Measurements from ENCODE around the gene HEYL. TPM values are rescaled to one million over a fixed set of nuclear protein-coding genes. Genes with fewer than 3 reads are reported as not detected.

The HEYL gene
- total RNA-seq = 1 to 10 TPM; 1.2 to 7.7 (median 4.6) TPM

DNA sequence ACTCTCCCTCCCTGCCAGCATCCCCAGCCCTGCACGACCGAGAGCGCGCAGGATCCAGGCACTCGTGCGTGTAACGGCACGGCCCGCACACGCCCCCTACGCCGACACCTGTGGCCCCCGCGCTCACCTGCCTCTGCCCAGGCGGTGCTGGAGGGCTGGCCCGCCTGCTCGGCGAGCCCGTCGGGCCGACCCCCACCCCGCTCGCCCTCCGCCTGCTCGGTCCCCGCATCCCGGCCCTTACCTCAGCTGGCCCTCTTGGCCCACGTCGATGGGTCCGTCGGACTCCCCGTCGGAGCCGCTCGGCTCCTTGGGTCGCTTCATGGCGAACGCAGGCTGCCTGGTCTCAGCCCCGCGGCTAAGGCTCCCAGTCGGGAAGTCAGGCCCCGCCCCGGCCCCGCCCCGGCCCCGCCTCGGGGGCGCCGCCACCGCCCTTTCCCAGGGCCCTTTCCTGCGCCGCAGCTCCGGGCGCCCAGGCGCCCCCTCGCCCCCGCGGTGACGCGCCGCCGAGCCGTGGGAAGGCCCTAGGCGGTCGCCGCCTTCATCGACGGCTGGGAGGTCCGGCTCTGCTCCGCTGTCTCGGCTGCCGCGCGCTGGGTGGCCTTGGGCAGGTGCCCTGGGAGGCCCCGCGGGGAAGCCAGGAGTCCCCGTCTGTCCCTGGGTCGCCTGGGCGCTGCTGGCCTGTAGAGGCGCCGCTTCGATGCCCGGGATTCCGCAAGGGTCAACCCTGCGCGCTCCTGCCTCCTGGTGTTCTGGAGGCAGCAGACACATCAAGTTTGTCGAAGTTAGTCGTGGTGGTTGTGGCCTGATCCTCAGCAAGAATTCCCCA is at the start of gene HEYL:
HEYL (minus strand) TSS at position 339 of the 826 bp plus-strand sequence; CDS start at position 321, 18 bp downstream.
- TF ChIP-seq, protein P1, sequence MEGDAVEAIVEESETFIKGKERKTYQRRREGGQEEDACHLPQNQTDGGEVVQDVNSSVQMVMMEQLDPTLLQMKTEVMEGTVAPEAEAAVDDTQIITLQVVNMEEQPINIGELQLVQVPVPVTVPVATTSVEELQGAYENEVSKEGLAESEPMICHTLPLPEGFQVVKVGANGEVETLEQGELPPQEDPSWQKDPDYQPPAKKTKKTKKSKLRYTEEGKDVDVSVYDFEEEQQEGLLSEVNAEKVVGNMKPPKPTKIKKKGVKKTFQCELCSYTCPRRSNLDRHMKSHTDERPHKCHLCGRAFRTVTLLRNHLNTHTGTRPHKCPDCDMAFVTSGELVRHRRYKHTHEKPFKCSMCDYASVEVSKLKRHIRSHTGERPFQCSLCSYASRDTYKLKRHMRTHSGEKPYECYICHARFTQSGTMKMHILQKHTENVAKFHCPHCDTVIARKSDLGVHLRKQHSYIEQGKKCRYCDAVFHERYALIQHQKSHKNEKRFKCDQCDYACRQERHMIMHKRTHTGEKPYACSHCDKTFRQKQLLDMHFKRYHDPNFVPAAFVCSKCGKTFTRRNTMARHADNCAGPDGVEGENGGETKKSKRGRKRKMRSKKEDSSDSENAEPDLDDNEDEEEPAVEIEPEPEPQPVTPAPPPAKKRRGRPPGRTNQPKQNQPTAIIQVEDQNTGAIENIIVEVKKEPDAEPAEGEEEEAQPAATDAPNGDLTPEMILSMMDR (IDR thresholded peaks at IDR 0.05; ENCODE audit: low read depth) = no peak

DNA sequence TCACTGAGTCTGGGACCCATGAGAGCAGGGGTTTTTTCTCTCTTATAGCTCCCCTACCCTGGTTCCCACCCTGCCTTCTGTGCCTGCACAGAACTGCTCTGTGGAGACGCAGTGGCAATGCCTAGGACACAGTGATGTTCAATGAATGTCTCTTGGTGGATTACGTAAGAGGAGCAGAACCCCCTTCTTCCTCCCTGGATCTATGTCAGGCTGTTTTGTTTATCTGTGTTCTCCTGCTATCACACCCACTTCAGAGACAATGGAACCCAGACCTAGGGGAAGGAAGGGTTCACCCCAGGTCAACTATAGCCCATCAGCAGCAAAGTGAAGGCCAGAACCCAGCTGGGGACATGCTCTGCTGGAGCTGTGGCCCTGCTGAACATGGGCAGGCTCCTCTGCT is 49.8 kb upstream of the HEYL start:
- TF ChIP-seq, protein P1 (IDR thresholded peaks at IDR 0.05; ENCODE audit: low read depth) = no peak

DNA sequence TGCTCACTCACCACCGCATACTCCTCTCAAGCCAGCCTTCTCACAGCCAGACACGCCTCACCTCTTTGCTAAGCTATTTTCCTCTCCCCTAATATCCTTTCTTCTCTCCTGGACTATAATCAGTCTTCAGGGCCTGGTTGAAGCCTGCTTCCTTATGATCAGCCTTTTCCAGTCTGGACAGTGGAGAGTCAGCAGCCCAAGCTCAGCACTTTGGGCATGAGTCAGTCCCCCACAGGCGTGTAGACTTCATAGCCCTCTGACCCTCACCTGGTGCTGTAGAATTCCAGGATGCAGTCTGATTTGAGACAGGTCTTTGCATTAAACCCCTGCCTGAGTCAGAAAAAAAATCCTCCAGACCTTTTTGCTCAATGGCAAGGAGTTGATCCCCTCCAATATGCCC is 49.3 kb upstream of the HEYL start:
- TF ChIP-seq, protein P1 (IDR thresholded peaks at IDR 0.05; ENCODE audit: low read depth) = no peak

DNA sequence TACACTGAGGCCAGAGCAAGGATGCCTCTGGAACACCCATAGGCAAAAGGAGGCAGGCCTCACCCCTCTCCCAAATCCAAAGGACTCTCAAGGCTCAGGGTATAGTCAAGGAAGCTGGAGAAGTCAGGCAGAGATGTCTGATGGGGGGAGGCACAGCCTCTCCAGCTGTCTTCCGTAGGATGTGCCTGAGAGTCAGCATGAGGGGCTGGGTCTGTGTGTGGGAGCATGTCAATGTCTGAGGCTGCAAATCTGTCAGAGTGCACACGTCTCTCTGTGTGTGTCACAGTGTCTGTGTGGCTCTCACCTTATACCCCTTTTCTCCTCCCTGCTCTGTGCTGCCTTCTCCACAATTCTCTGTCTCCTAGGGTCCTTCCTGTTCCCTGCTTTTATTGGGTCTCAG is 47.8 kb upstream of the HEYL start:
- TF ChIP-seq, protein P1 (IDR thresholded peaks at IDR 0.05; ENCODE audit: low read depth) = no peak

DNA sequence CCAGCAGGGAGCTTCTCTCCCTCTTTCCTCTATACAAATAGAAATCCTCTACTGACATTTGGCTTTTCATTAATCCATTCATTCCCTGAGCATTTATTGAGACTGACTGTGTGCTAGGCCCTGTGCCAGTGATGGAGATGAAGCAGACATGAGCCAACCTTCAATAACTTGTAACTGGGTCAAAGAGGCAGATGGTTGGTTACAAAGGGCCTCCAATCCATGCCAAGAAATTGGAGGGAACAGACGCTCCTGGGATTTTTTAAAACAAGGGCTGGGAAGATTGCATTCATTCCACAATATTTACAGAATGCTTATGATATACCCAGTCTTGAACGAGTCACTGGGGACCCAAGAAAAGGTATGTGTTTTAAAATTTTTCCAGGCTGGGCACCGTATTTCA is 45.6 kb upstream of the HEYL start:
- TF ChIP-seq, protein P1 (IDR thresholded peaks at IDR 0.05; ENCODE audit: low read depth) = no peak

DNA sequence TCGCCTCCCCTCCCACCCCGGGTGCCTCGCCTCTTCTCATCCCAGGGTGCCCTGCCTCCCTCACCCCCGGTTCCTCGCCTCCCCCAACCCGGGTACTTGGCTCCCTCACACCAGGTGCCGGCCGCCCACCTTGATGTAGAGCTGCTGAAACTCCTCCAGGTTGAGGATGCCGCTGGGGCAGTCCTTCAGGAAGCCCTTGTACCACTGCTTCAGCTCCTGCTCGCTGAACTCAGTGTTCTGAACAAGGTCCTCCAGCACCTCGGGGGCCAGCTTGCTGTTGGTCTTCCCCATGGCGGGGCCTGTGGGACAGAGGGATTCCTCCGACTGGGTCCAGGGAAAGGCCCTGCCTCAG is 44.8 kb upstream of the HEYL start:
- TF ChIP-seq, protein P1 (IDR thresholded peaks at IDR 0.05; ENCODE audit: low read depth) = no peak

DNA sequence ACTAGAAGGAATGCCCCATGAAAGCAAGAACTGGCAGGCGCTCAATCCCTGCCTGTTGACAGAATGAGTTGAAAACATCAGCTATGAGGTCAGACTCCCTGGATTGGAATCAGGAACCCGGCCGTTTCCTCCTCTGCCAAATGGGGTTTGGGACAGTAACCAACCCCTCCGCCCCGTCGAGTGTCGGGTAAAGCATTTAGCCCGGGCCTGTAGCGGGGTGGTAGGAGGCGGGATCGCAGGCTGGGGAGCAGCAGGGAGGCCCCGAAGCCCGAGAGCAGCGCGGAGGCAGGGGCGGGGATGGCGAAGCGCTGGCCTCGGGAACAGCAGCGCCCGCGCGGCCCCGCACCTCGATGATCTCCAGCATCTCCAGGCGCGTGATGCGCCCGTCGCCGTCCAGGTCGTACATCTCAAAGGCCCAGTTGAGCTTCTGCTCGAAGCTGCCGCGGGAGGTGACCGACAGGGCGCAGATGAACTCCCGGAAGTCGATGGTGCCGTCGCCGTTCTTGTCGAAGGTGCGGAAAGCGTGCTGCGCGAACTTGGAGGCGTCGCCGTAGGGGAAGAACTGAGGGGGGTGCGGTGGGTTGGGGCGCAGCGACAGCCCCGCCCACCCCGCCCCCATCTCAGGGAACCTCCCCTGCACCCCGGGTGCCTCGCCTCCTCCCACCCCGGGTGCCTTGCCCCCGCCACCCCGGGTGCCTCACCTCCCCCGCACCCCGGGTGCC is 44.3 kb upstream of the HEYL start:
- TF ChIP-seq, protein P1 (IDR thresholded peaks at IDR 0.05; ENCODE audit: low read depth) = no peak
